HepG2 (cell line): Measurements from ENCODE around the gene PEX19. TPM values are rescaled to one million over a fixed set of nuclear protein-coding genes. Genes with fewer than 3 reads are reported as not detected.

ENCODE experiments used
- ELF3 ChIP-seq: IDR thresholded peaks from 2 replicates; pipeline ENCODE4 v1.6.1; 2016; ENCODE audit warnings: missing genetic modification reagents, missing compliant biosample characterization
- NAIF1 ChIP-seq: sonication (generic); formaldehyde crosslinking; IDR thresholded peaks from 2 replicates; pipeline ENCODE4 v1.5.0; 2020; ENCODE audit warnings: mild to moderate bottlenecking, missing genetic modification reagents, borderline replicate concordance
- POLR2A ChIP-seq, 2 experiments: IDR thresholded peaks; 2 replicates each; pipeline ENCODE4 v1.6.1; 2011; ENCODE audit warnings: low read depth in 2 of 2, low read length in 2 of 2, mild to moderate bottlenecking in 1 of 2, moderate library complexity in 1 of 2; ENCODE audit not compliant: insufficient read depth in 1 of 2
- ZBTB40 ChIP-seq, 2 experiments: fragments of 450-650 bp in 1 of 2; sonication (generic) in 1 of 2; formaldehyde crosslinking in 1 of 2; IDR thresholded peaks; 2 replicates each; pipeline versions ENCODE4 v1.6.1 to v1.8.0; 2016 to 2022; ENCODE audit warnings: antibody characterized with exemption in 1 of 2, mild to moderate bottlenecking in 1 of 2, missing genetic modification reagents in 1 of 2
- ZNF770 ChIP-seq: sonication (generic); formaldehyde crosslinking; IDR thresholded peaks from 2 replicates; pipeline ENCODE4 v1.5.0; 2020; ENCODE audit warnings: mild to moderate bottlenecking, missing genetic modification reagents
- polyA plus RNA-seq, 8 experiments: library from polyadenylated mRNA; depleted of rRNA in 3 of 8; stranded (reverse) in 7 of 8; unstranded in 1 of 8; fragments of >200 nt; fragmentation: Illumina TruSeq in 4 of 8; extraction: Trizol in 4 of 8; gene quantifications; 2 replicates each; pipeline versions ENCODE4 v1.2.1 to v1.2.3, GENCODE V29; 2011 to 2016; ENCODE audit warnings: low read depth in 4 of 8, missing spikeins in 1 of 8, mixed read lengths in 1 of 8; ENCODE audit not compliant: insufficient read depth in 1 of 8
- total RNA-seq, 5 experiments: library from RNA; depleted of rRNA; stranded (reverse); fragments of >200 nt; fragmentation: Illumina TruSeq; extraction: Trizol; gene quantifications; 2 replicates each; pipeline ENCODE4 v1.2.3, GENCODE V29; 2016; ENCODE audit warnings: low read depth in 1 of 5

PEX19 gene
- total and polyA plus RNA-seq, 2 of the 13 experiments (the other 11 are each of a cell fraction or from before 2014, with no cell fraction given), result 47.0 to 51.8 TPM

- TF ChIP-seq ZBTB40 (IDR thresholded peaks at IDR 0.05) (no peak), ZBTB40 (CRISPR knock-in tag; IDR thresholded peaks at IDR 0.05) (no peak), NAIF1 (CRISPR knock-in tag) (no peak), POLR2A (IDR thresholded peaks at IDR 0.05; ENCODE audit: insufficient read depth in 1 of 2, low read depth in 2 of 2, low read length in 2 of 2) (no peak), ELF3 (CRISPR knock-in tag) (no peak), ZNF770 (CRISPR knock-in tag) (no peak)
- TF ChIP-seq, all 625 proteins: peak for 0
Measured at GRCh38 chr1:160296036-160296435, 11.1 kb upstream of the PEX19 start (continued).
